Trophoblast cell (in vitro differentiated cells and primary cell): ENCODE data around the gene GNPDA1.
A peak's percentile ranks its signal among the peaks of the same experiment; 100 is the strongest.
"Not testable (repeated sequence)": the region's sequence is repeated elsewhere in the genome, so short reads cannot be mapped to it uniquely, and the experiment has no call there.

Source experiments
- DNase-seq, 2 donors: peaks; one replicate each; pipeline ENCODE4 v3.0.0-alpha.2; 2016
- H2AFZ ChIP-seq: 2 replicates; pipeline ENCODE4 v1.6.1; 2013; ENCODE audit warnings: low read length, moderate library complexity, mild to moderate bottlenecking; ENCODE audit not compliant: insufficient read depth, poor library complexity
- H2AK5ac ChIP-seq: 2 replicates; pipeline ENCODE4 v1.6.1; 2013; ENCODE audit warnings: mild to moderate bottlenecking, low read length
- H2BK120ac ChIP-seq: 2 replicates; pipeline ENCODE4 v1.6.1; 2013; ENCODE audit warnings: low read length, mild to moderate bottlenecking, moderate library complexity; ENCODE audit not compliant: insufficient read depth, poor library complexity
- H2BK12ac ChIP-seq: 2 replicates; pipeline ENCODE4 v1.6.1; 2013; ENCODE audit warnings: mild to moderate bottlenecking, low read length, moderate library complexity
- H2BK5ac ChIP-seq: 2 replicates; pipeline ENCODE4 v1.6.1; 2013; ENCODE audit warnings: low read length, low read depth, moderate library complexity, mild to moderate bottlenecking; ENCODE audit not compliant: poor library complexity
- H3K14ac ChIP-seq: 2 replicates; pipeline ENCODE4 v1.6.1; 2013; ENCODE audit warnings: mild to moderate bottlenecking, low read length
- H3K18ac ChIP-seq: 2 replicates; pipeline ENCODE4 v1.6.1; 2013; ENCODE audit warnings: mild to moderate bottlenecking, low read length
- H3K23ac ChIP-seq: 2 replicates; pipeline ENCODE4 v1.6.1; 2013; ENCODE audit warnings: low read length
- H3K27ac ChIP-seq: 2 replicates; pipeline ENCODE4 v1.5.1; 2013; ENCODE audit warnings: low read depth, mild to moderate bottlenecking, inconsistent platforms, low read length, moderate library complexity
- H3K27me3 ChIP-seq: 2 replicates; pipeline ENCODE4 v1.6.1; 2013; ENCODE audit warnings: inconsistent platforms, mild to moderate bottlenecking, low read length, moderate library complexity; ENCODE audit not compliant: insufficient read depth
- H3K36me3 ChIP-seq, 2 experiments: 1 replicate in 1 of 2; 2 replicates in 1 of 2; pipeline ENCODE4 v1.6.1; 2013; ENCODE audit warnings: low read length in 2 of 2, mild to moderate bottlenecking in 2 of 2, moderate library complexity in 1 of 2; ENCODE audit not compliant: insufficient read depth in 2 of 2, control insufficient read depth in 1 of 2
- H3K4ac ChIP-seq: 2 replicates; pipeline ENCODE4 v1.6.1; 2013; ENCODE audit warnings: low read depth, mild to moderate bottlenecking, low read length, moderate library complexity
- H3K4me1 ChIP-seq, 2 experiments: 1 replicate in 1 of 2; 2 replicates in 1 of 2; pipeline ENCODE4 v1.6.1; 2013; ENCODE audit warnings: low read length in 2 of 2, mild to moderate bottlenecking in 2 of 2, moderate library complexity in 1 of 2; ENCODE audit not compliant: insufficient read depth in 2 of 2, control insufficient read depth in 1 of 2
- H3K4me2 ChIP-seq: 2 replicates; pipeline ENCODE4 v1.6.1; 2013; ENCODE audit warnings: inconsistent platforms, mild to moderate bottlenecking, low read length, moderate library complexity
- H3K4me3 ChIP-seq: 2 replicates; pipeline ENCODE4 v1.5.1; 2013; ENCODE audit warnings: mild to moderate bottlenecking, low read depth, low read length, inconsistent platforms
- H3K79me1 ChIP-seq: one replicate; pipeline ENCODE4 v1.6.1; 2013; ENCODE audit warnings: low read length
- H3K79me2 ChIP-seq: 2 replicates; pipeline ENCODE4 v1.6.1; 2013; ENCODE audit warnings: low read length, mild to moderate bottlenecking; ENCODE audit not compliant: control insufficient read depth, insufficient read depth, poor library complexity
- H3K9ac ChIP-seq: 2 replicates; pipeline ENCODE4 v1.6.1; 2013; ENCODE audit warnings: mild to moderate bottlenecking, low read length
- H3K9me3 ChIP-seq: 2 replicates; pipeline ENCODE4 v1.6.1; 2013; ENCODE audit warnings: low read depth, mild to moderate bottlenecking, control low read depth, inconsistent platforms, low read length; ENCODE audit not compliant: insufficient read depth
- H4K12ac ChIP-seq: 2 replicates; pipeline ENCODE4 v1.6.1; 2013; ENCODE audit warnings: low read depth, mild to moderate bottlenecking, low read length, moderate library complexity
- H4K8ac ChIP-seq: 2 replicates; pipeline ENCODE4 v1.6.1; 2013; ENCODE audit warnings: low read depth, mild to moderate bottlenecking, low read length, moderate library complexity
- H4K91ac ChIP-seq: one replicate; pipeline ENCODE4 v1.6.1; 2013; ENCODE audit warnings: low read depth, mild to moderate bottlenecking, low read length, moderate library complexity
- WGBS: extraction: QIAGEN DNeasy Blood & Tissue Kit; methylation state at CpG from one replicate; pipeline ENCODE4 v1.1.7; 2013; ENCODE audit warnings: missing lambda C conversion rate; ENCODE audit not compliant: insufficient read length, insufficient coverage; ENCODE audit errors: extremely low coverage; 5-methylcytosine and 5-hydroxymethylcytosine counted together

The GNPDA1 gene

GRCh38 chr5:142046191-142046590, 33.4 kb upstream of the GNPDA1 start:
- DNase-seq: no peak
- WGBS: no CpG with 5 or more reads among the region's 7 CpGs
- no peak overlapping the region for H2AK5ac ChIP-seq
- no peak overlapping the region for H3K4ac ChIP-seq
- H3K79me1 ChIP-seq: no peaks in the 10 kb centered on the region
- no peak overlapping the region for H3K14ac ChIP-seq
- no peaks in the 10 kb centered on the region for H3K4me1 ChIP-seq
- H3K9me3 ChIP-seq: peaks cover 1% of the 10 kb centered on the region
- no peaks in the 10 kb centered on the region for H3K79me2 ChIP-seq
- H2BK5ac ChIP-seq: no peak overlapping the region
- no peak overlapping the region for H3K9ac ChIP-seq
- H4K12ac ChIP-seq: no peak overlapping the region
- H3K27me3 ChIP-seq: no peaks in the 10 kb centered on the region
- no peak overlapping the region for H2AFZ ChIP-seq
- H4K91ac ChIP-seq: no peak overlapping the region
- H3K18ac ChIP-seq: no peak overlapping the region
- H2BK120ac ChIP-seq: no peak overlapping the region
- H3K36me3 ChIP-seq: no peaks in the 10 kb centered on the region
- H2BK12ac ChIP-seq: no peak overlapping the region
- H3K4me2 ChIP-seq: no peak overlapping the region
- no peak overlapping the region for H4K8ac ChIP-seq
- no peak overlapping the region for H3K27ac ChIP-seq
- H3K4me3 ChIP-seq: no peak overlapping the region
- no peak overlapping the region for H3K23ac ChIP-seq

GRCh38 chr5:142040881-142041280, 28.1 kb upstream of the GNPDA1 start:
- H3K23ac ChIP-seq, H3K18ac ChIP-seq, H3K4ac ChIP-seq, H3K9ac ChIP-seq, H3K79me1 ChIP-seq, H3K36me3 ChIP-seq, H4K8ac ChIP-seq, H3K14ac ChIP-seq, H4K91ac ChIP-seq, H3K4me3 ChIP-seq, H3K27me3 ChIP-seq, H2AK5ac ChIP-seq, H3K9me3 ChIP-seq, H4K12ac ChIP-seq, H3K4me2 ChIP-seq, H3K27ac ChIP-seq, H2BK120ac ChIP-seq, H2BK5ac ChIP-seq, H2AFZ ChIP-seq, H3K4me1 ChIP-seq, H3K79me2 ChIP-seq, H2BK12ac ChIP-seq: not testable (repeated sequence)
- WGBS: no CpG with 5 or more reads among the region's 6 CpGs
- DNase-seq: peak; percentile 72 to 84

GRCh38 chr5:142040285-142040684, 27.5 kb upstream of the GNPDA1 start:
- Histone ChIP-seq H3K4ac (no peak overlapping the region), H2BK120ac (no peak overlapping the region), H3K79me1 (no peaks in the 10 kb centered on the region), H3K27me3 (no peaks in the 10 kb centered on the region), H3K4me1 (no peaks in the 10 kb centered on the region), H3K18ac (no peak overlapping the region), H4K91ac (no peak overlapping the region), H2BK12ac (no peak overlapping the region), H4K12ac (no peak overlapping the region), H3K4me2 (no peak overlapping the region), H3K79me2 (no peaks in the 10 kb centered on the region), H2BK5ac (no peak overlapping the region), H3K9me3 (no peaks in the 10 kb centered on the region), H2AFZ (no peak overlapping the region), H3K4me3 (no peak overlapping the region), H3K36me3 (no peaks in the 10 kb centered on the region), H3K9ac (no peak overlapping the region), H3K14ac (no peak overlapping the region), H3K27ac (no peak overlapping the region), H2AK5ac (no peak overlapping the region), H3K23ac (no peak overlapping the region), H4K8ac (no peak overlapping the region)
- no CpG with 5 or more reads among the region's 2 CpGs for WGBS
- DNase-seq: peak in 1 of 2 donors; percentile 13

GRCh38 chr5:142038735-142039134, 25.9 kb upstream of the GNPDA1 start:
- H3K27ac ChIP-seq: no peak overlapping the region
- no peak overlapping the region for H2AK5ac ChIP-seq
- H3K36me3 ChIP-seq: no peaks in the 10 kb centered on the region
- H3K27me3 ChIP-seq: no peaks in the 10 kb centered on the region
- no peak overlapping the region for H2BK12ac ChIP-seq
- DNase-seq: no peak
- H3K9ac ChIP-seq: no peak overlapping the region
- no peaks in the 10 kb centered on the region for H3K79me2 ChIP-seq
- no peak overlapping the region for H4K8ac ChIP-seq
- H3K14ac ChIP-seq: no peak overlapping the region
- no peak overlapping the region for H3K18ac ChIP-seq
- H2BK5ac ChIP-seq: no peak overlapping the region
- no peak overlapping the region for H3K4me3 ChIP-seq
- no CpG with 5 or more reads among the region's 2 CpGs for WGBS
- no peaks in the 10 kb centered on the region for H3K4me1 ChIP-seq
- no peak overlapping the region for H2AFZ ChIP-seq
- no peak overlapping the region for H4K91ac ChIP-seq
- no peaks in the 10 kb centered on the region for H3K9me3 ChIP-seq
- H3K4me2 ChIP-seq: no peak overlapping the region
- H2BK120ac ChIP-seq: no peak overlapping the region
- no peak overlapping the region for H3K4ac ChIP-seq
- no peak overlapping the region for H4K12ac ChIP-seq
- no peaks in the 10 kb centered on the region for H3K79me1 ChIP-seq
- no peak overlapping the region for H3K23ac ChIP-seq
